ES-I3 (cell line): ENCODE data around the gene AMDHD2.
"Not testable (repeated sequence)": the region's sequence is repeated elsewhere in the genome, so short reads cannot be mapped to it uniquely, and the experiment has no call there.

Experiments used
- H3K36me3 ChIP-seq: 2 replicates; pipeline ENCODE4 v1.6.1; 2013; ENCODE audit warnings: mild to moderate bottlenecking, low read length, control low read depth, moderate library complexity; ENCODE audit not compliant: insufficient read depth
- H3K4me1 ChIP-seq: 2 replicates; pipeline ENCODE4 v1.6.1; 2013; ENCODE audit warnings: mild to moderate bottlenecking, control low read depth, low read length; ENCODE audit not compliant: insufficient read depth
- H3K9ac ChIP-seq: 2 replicates; pipeline ENCODE4 v1.6.1; 2013; ENCODE audit warnings: low read depth, mild to moderate bottlenecking, low read length, moderate library complexity
- H3K9me3 ChIP-seq: 2 replicates; pipeline ENCODE4 v1.6.1; 2013; ENCODE audit warnings: mild to moderate bottlenecking, low read length, moderate library complexity; ENCODE audit not compliant: control insufficient read depth, insufficient read depth

AMDHD2 gene

GRCh38 chr16:2537451-2538379 lies 17.5 kb downstream of the AMDHD2 start, which contains the start of gene PDPK1:
TSS of gene PDPK1 (plus strand) at chr16:2538021. CDS start at chr16:2538113, 92 bp downstream.
- Histone ChIP-seq H3K36me3 (no peaks in the 10 kb centered on the region), H3K9me3 (no peaks in the 10 kb centered on the region), H3K9ac (peak within 1 kb of the TSS; percentile 72; the same call in 1 of the 2 replicates), H3K4me1 (no peaks in the 10 kb centered on the region)

- H3K36me3 ChIP-seq, H3K9me3 ChIP-seq, H3K9ac ChIP-seq, H3K4me1 ChIP-seq: not testable (repeated sequence)
Measured at GRCh38 chr16:2539192-2539844, 19.1 kb downstream of the AMDHD2 start.

DNA sequence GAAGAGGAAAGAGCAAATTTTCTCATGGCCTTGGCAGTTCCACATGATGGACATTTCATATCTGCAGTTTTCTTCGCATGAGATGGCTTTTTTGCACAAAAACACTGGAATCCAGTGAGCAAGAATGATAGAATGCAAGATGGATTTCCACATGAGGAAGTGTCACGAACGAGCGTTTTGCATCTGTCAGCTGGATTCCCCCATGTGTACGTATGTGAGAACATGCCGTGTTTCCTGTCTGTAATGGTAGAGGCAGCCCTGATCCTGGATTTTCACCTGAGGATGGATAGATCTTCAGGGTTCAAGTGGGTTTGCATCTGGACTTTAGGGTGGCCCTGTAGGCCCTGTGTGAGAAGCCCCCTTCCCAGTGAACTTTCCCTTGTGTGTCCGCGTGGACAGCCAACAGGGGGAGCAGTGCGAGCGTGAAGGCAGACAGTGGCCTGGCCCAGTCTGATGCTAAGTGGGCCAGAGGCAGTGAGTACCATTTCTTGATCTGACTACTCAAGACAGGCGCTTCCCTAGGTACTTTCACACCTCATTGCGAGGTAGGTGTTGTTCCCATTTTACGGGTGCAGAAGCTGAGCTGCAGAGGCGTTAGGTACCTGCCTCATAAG lies 19.8 kb downstream of the AMDHD2 start:
- not testable (repeated sequence) for H3K4me1 ChIP-seq, H3K9ac ChIP-seq, H3K36me3 ChIP-seq, H3K9me3 ChIP-seq

GRCh38 chr16:2540912-2541311 lies 20.7 kb downstream of the AMDHD2 start:
- not testable (repeated sequence) for H3K36me3 ChIP-seq, H3K9me3 ChIP-seq, H3K4me1 ChIP-seq, H3K9ac ChIP-seq

DNA sequence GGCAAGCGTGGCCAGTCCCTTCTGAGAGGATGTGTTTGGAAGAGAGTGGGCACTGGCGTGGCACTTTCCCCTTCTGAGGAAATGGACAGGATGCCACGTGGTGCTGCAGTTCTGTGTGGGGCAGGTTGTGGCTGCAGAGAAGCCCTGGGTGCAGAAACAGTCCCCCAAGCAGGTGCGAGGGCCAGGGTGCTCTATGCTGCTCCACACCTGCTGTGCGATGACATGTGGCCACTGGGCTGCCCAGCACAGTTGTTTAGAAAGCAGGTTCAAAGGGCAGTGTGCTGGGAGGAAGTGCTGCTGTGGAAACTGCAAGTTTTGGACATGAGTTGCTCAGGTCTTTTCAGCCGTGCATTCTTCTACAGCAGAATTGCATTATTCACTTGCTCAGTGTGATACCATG lies 21.2 kb downstream of the AMDHD2 start:
- not testable (repeated sequence) for H3K36me3 ChIP-seq, H3K9ac ChIP-seq, H3K4me1 ChIP-seq, H3K9me3 ChIP-seq

DNA sequence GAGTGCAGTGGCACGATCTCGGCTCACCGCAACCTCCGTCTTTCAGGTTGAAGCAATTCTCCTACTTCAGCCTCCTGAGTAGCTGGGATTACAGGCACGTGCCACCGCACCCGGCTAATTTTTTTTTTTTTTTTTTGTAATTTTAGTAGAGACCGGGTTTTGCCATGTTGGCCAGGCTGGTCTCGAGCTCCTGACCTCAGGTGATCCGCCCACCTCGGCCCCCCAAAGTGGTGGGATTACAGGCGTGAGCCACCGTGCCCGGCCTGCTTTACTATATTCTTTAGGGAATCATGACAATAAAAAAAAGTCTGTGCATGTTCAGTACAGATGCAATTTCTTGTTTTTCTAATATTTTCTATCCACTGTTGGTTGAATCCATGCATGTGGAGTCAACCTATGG lies 23.6 kb downstream of the AMDHD2 start:
- not testable (repeated sequence) for H3K4me1 ChIP-seq, H3K36me3 ChIP-seq, H3K9me3 ChIP-seq

DNA sequence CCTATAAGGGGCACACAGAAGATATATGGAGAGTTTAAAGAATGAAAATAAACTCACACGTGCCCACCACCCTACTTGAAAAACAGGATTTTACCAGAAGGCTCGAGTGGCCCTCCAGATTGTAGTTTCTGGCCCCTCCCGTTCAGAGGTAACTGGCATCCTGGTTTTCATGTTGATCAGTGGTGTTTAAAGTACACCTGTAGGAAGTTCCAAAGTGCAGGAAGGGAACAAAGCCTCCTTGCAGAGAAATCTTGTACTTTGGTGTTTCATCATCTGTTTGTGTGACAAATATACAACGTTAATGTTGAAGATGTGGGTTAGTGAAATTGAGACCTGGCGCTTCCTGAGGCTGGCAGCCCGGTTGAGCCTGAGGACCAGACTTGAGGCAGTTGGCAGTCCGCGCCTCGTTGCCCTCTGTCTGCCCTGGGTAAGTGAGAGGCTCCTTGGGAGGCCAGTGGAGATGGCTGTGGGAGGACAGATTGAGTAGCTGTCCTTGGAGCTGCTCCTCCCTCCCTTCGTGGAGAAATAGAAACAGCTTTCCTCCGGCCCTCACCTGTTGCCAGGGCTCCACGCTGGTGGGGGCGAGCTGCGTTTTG lies 30.2 kb downstream of the AMDHD2 start:
- H3K9me3 ChIP-seq, H3K4me1 ChIP-seq, H3K9ac ChIP-seq, H3K36me3 ChIP-seq: not testable (repeated sequence)

More for the DNA sequence above, 23.6 kb downstream of the AMDHD2 start:
- not testable (repeated sequence) for H3K9ac ChIP-seq

DNA sequence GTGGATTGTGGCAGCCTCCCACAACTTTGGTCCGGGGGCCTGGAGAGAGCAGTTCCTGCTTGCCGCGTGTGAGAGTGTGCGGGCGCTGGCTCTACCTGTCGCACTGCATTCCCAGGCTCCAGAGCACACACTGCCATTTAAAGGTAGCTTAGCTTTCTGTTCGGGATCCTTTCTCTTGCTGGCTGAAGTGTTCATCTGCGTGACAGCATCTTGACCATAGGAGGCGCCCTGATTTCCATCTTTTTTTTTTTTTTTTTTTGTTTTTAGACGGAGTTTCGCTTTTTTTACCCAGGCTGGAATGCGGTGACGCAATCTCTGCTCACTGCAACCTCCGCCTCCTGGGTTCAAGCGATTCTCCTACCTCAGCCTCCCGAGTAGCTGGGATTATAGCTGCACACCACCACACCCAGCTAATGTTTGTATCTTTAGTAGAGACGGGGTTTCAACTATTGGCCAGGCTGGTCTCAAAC lies 31.3 kb downstream of the AMDHD2 start:
- not testable (repeated sequence) for H3K9me3 ChIP-seq, H3K9ac ChIP-seq, H3K4me1 ChIP-seq, H3K36me3 ChIP-seq

DNA sequence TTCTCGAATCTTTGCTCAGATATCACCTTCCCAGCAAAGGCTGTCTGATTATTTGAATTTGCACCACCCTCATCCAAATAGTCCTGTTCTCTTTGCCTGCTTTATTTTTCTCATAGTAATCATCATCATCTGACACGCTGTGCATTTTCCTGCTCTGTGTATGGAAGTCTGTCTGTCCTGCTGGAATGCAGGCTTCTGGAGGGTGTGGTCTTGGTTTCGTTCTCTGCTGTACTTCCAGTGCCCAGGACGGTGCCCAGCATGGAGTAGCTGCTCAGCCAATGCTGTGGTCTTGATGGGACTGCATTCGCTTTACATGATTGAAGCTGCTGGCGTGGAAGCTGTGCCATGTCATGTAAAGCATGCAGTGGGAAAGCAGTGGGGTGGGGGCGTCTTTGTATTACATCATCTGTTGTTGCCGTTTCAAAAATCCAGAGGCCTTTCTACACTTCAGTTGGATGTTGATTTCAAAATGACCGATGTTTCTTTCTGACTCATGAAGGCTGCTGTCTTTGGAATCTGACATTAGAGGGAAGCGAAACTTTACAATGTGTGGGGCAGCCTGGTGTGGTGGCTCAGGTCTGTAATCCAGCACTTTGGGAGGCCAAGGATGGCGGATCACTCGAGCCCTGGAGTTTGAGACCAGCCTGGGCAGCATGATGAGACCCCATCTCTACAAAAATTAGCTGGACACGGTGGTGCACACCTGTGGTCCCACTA lies 34.7 kb downstream of the AMDHD2 start:
- not testable (repeated sequence) for H3K9ac ChIP-seq, H3K4me1 ChIP-seq, H3K36me3 ChIP-seq, H3K9me3 ChIP-seq

DNA sequence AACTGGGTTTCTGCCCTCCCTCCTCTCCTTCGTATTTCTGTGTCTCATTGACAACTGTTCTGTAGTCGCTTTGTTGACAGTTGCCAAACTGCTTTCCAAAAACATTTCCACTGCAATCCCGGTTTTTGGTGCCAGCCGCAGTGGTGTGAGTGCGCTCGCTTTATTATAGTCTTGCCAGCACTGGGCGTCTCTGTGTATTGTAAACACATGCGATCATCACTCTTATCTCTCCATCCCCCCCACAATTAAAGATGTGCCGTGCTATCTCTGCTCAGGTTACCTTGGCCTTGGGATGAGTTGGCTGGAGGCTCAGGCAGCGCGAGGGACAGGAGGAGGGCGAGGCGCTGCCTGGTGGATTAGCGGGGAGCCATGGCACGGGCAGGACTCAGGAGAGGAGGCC lies 37.0 kb downstream of the AMDHD2 start:
- H3K4me1 ChIP-seq, H3K36me3 ChIP-seq, H3K9me3 ChIP-seq, H3K9ac ChIP-seq: not testable (repeated sequence)

DNA sequence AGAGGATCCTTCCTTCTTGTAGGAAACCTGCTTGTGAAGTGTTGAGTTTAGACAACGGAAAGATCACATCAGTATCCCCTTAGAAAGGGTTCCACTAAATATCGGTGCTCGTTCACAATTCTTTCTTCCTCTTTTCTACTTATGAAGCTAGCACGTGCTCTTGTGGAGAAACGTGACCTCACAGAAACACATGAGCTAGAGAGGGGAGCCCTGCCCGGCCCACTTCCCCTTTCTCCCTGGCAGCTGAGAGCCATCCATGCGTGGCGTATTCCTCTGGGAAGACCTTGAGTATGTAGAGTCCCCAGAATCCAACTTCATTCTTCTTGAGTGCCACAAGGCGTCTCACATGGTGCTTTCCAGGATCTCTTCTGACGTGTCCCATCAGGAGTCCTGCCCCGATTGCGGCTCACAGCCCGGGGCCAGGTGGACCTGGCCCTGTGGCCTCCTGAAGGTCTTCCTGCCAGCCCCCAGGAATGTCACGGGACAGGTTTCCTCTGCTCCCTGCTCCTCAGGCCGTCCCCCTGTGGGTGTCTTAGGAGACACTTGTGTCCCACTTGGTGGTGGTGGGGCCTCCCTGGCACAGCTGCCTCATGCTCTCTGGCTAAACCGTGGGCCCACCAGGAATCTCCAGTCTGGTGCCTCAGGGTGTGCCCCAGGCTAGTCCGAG lies 40.1 kb downstream of the AMDHD2 start:
- not testable (repeated sequence) for H3K9ac ChIP-seq, H3K36me3 ChIP-seq, H3K4me1 ChIP-seq, H3K9me3 ChIP-seq

GRCh38 chr16:2560798-2561133 lies 40.6 kb downstream of the AMDHD2 start:
- not testable (repeated sequence) for H3K36me3 ChIP-seq, H3K9me3 ChIP-seq, H3K9ac ChIP-seq, H3K4me1 ChIP-seq

- H3K9ac ChIP-seq, H3K4me1 ChIP-seq, H3K9me3 ChIP-seq, H3K36me3 ChIP-seq: not testable (repeated sequence)
Measured at GRCh38 chr16:2567506-2567905, 47.3 kb downstream of the AMDHD2 start.

DNA sequence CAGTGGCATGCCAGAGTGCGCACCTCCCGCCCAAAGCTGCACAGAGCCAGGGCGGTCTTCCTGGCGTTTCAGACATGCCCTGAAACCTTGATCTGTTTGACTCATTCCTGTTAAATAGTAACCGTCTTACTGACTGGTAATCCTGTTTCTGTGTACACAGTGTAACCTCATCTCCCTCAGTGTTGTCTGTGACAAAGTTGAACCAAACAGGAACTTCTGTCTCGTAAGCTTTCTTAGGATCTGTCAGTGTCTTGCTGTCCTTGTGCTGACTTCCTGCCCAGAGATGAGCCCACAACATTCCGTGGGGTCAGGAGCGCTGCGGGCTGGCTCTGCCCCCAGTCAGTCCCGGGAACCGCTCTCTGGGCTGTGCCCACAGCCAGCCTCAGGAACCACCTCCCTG lies 48.4 kb downstream of the AMDHD2 start:
- not testable (repeated sequence) for H3K4me1 ChIP-seq, H3K9me3 ChIP-seq, H3K9ac ChIP-seq, H3K36me3 ChIP-seq
